SK-N-MC (cell line): ENCODE data around the gene INTS4.

Experiments
- EZH2 ChIP-seq: fragments of 200-600 bp; sonication (generic); IDR thresholded peaks from one replicate; pipeline ENCODE4 v1.6.1; 2017; ENCODE audit warnings: antibody characterized with exemption
- POLR2AphosphoS5 ChIP-seq: IDR thresholded peaks from 2 replicates; pipeline ENCODE4 v1.6.1; 2012; ENCODE audit warnings: mild to moderate bottlenecking, low read depth, low read length, borderline replicate concordance

DNA sequence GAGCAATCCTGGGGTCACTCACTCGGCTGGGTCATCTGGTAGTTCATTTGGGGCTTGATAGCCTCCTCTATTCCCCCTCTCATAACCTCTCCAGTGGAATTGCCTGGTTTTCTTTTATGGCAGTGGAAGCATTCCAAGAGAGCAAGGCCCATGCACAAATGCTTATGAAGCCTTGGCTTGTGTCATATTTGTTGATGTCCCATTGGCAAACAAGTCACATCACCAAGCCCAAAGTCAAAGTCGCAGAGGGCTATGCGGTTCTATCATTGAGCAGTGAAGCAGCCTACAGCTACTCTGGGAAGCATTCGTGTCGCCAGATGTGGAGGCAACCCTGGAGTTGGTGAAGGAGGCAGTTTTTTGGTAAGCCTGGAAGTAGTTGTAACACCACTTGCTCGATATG, 16.3 kb upstream of the INTS4 start:
- TF ChIP-seq EZH2 (no peak), POLR2AphosphoS5 (no peak)
